Muscle layer of colon (tissue), 2 donors: ENCODE measurements around the gene IGF1R.

ENCODE experiments used
- H3K27ac ChIP-seq: one replicate; pipeline ENCODE4 v1.7.0; 2013; ENCODE audit warnings: low read depth, mild to moderate bottlenecking, low read length, moderate library complexity
- H3K27me3 ChIP-seq, 2 donors: one replicate each; pipeline ENCODE4 v1.7.0; 2013; ENCODE audit warnings: low read length in 2 of 2, mild to moderate bottlenecking in 2 of 2; ENCODE audit not compliant: insufficient read depth in 2 of 2, control insufficient read depth in 1 of 2
- H3K36me3 ChIP-seq: one replicate; pipeline ENCODE4 v1.7.0; 2013; ENCODE audit warnings: mild to moderate bottlenecking, low read length; ENCODE audit not compliant: insufficient read depth
- H3K4me1 ChIP-seq: one replicate; pipeline ENCODE4 v1.7.0; 2013; ENCODE audit warnings: mild to moderate bottlenecking, low read length; ENCODE audit not compliant: insufficient read depth
- H3K4me3 ChIP-seq, 2 donors: one replicate each; pipeline ENCODE4 v1.7.0; 2013; ENCODE audit warnings: low read length in 2 of 2, low read depth in 1 of 2, mild to moderate bottlenecking in 1 of 2, moderate library complexity in 1 of 2
- H3K9ac ChIP-seq: one replicate; pipeline ENCODE4 v1.7.0; 2013; ENCODE audit warnings: low read length
- H3K9me3 ChIP-seq: one replicate; pipeline ENCODE4 v1.7.0; 2013; ENCODE audit warnings: mild to moderate bottlenecking, low read length
- donor health status: abdominal sarcoma.
- donor health status: Adenocarcinoma of cecum.

IGF1R gene

GRCh38 chr15:98807262-98807661 lies 158.9 kb downstream of the IGF1R start:
- Histone ChIP-seq H3K9me3 (no peaks in the 10 kb centered on the region), H3K36me3 (no peaks in the 10 kb centered on the region), H3K27ac (no peak overlapping the region), H3K27me3 (no peaks in the 10 kb centered on the region), H3K9ac (no peak overlapping the region), H3K4me3 (no peak overlapping the region), H3K4me1 (peaks cover 37% of the 10 kb centered on the region)

- Histone ChIP-seq H3K4me3 (no peak overlapping the region), H3K4me1 (peaks cover 35% of the 10 kb centered on the region), H3K9ac (no peak overlapping the region), H3K27me3 (no peaks in the 10 kb centered on the region), H3K36me3 (no peaks in the 10 kb centered on the region), H3K9me3 (no peaks in the 10 kb centered on the region), H3K27ac (no peak overlapping the region)
Measured at GRCh38 chr15:98809273-98809672, 160.9 kb downstream of the IGF1R start.

- H3K9ac ChIP-seq, result no peak overlapping the region
- no peaks in the 10 kb centered on the region for H3K27me3 ChIP-seq
- no peaks in the 10 kb centered on the region for H3K36me3 ChIP-seq
- H3K4me3 ChIP-seq, result no peak overlapping the region
- H3K9me3 ChIP-seq, result no peaks in the 10 kb centered on the region
- H3K4me1 ChIP-seq, result peaks cover 12% of the 10 kb centered on the region
- H3K27ac ChIP-seq, result no peak overlapping the region
Measured at GRCh38 chr15:98812716-98813446, 164.5 kb downstream of the IGF1R start.

GRCh38 chr15:98813951-98814350 lies 165.6 kb downstream of the IGF1R start:
- Histone ChIP-seq H3K4me3 (no peak overlapping the region), H3K27ac (no peak overlapping the region), H3K4me1 (peaks cover 10% of the 10 kb centered on the region), H3K9ac (no peak overlapping the region), H3K36me3 (no peaks in the 10 kb centered on the region), H3K27me3 (no peaks in the 10 kb centered on the region), H3K9me3 (no peaks in the 10 kb centered on the region)

- Histone ChIP-seq H3K27ac (no peak overlapping the region), H3K27me3 (no peaks in the 10 kb centered on the region), H3K4me3 (no peak overlapping the region), H3K9me3 (no peaks in the 10 kb centered on the region), H3K9ac (no peak overlapping the region), H3K4me1 (no peaks in the 10 kb centered on the region), H3K36me3 (no peaks in the 10 kb centered on the region)
Measured at GRCh38 chr15:98815207-98815606, 166.9 kb downstream of the IGF1R start.

GRCh38 chr15:98817745-98818144 lies 169.4 kb downstream of the IGF1R start:
- H3K4me1 ChIP-seq, result peaks cover 1% of the 10 kb centered on the region
- no peak overlapping the region for H3K9ac ChIP-seq
- H3K27ac ChIP-seq, result no peak overlapping the region
- no peak overlapping the region for H3K4me3 ChIP-seq
- H3K9me3 ChIP-seq, result no peaks in the 10 kb centered on the region
- H3K27me3 ChIP-seq, result no peaks in the 10 kb centered on the region
- no peaks in the 10 kb centered on the region for H3K36me3 ChIP-seq

GRCh38 chr15:98823012-98823458 lies 174.7 kb downstream of the IGF1R start:
- H3K27ac ChIP-seq, result no peak overlapping the region
- H3K9ac ChIP-seq, result no peak overlapping the region
- no peak overlapping the region for H3K4me3 ChIP-seq
- H3K9me3 ChIP-seq, result no peaks in the 10 kb centered on the region
- H3K4me1 ChIP-seq, result peaks cover 17% of the 10 kb centered on the region
- H3K27me3 ChIP-seq, result no peaks in the 10 kb centered on the region
- H3K36me3 ChIP-seq, result no peaks in the 10 kb centered on the region

GRCh38 chr15:98823616-98824015 lies 175.3 kb downstream of the IGF1R start:
- Histone ChIP-seq H3K27ac (no peak overlapping the region), H3K36me3 (no peaks in the 10 kb centered on the region), H3K4me3 (no peak overlapping the region), H3K27me3 (no peaks in the 10 kb centered on the region), H3K9ac (no peak overlapping the region), H3K9me3 (no peaks in the 10 kb centered on the region), H3K4me1 (peaks cover 17% of the 10 kb centered on the region)

- no peak overlapping the region for H3K4me3 ChIP-seq
- H3K9me3 ChIP-seq, result no peaks in the 10 kb centered on the region
- H3K27me3 ChIP-seq, result no peaks in the 10 kb centered on the region
- no peaks in the 10 kb centered on the region for H3K36me3 ChIP-seq
- peaks cover 17% of the 10 kb centered on the region for H3K4me1 ChIP-seq
- no peak overlapping the region for H3K27ac ChIP-seq
- H3K9ac ChIP-seq, result no peak overlapping the region
Measured at GRCh38 chr15:98824595-98824994, 176.3 kb downstream of the IGF1R start.

GRCh38 chr15:98826658-98827057 lies 178.3 kb downstream of the IGF1R start:
- H3K9me3 ChIP-seq, result no peaks in the 10 kb centered on the region
- H3K4me1 ChIP-seq, result peaks cover 17% of the 10 kb centered on the region
- no peaks in the 10 kb centered on the region for H3K27me3 ChIP-seq
- no peak overlapping the region for H3K27ac ChIP-seq
- H3K36me3 ChIP-seq, result no peaks in the 10 kb centered on the region
- no peak overlapping the region for H3K9ac ChIP-seq
- H3K4me3 ChIP-seq, result no peak overlapping the region

GRCh38 chr15:98827217-98827616 lies 178.9 kb downstream of the IGF1R start:
- H3K9me3 ChIP-seq, result no peaks in the 10 kb centered on the region
- H3K27me3 ChIP-seq, result no peaks in the 10 kb centered on the region
- no peak overlapping the region for H3K27ac ChIP-seq
- H3K9ac ChIP-seq, result no peak overlapping the region
- H3K4me1 ChIP-seq, result peaks cover 17% of the 10 kb centered on the region
- no peaks in the 10 kb centered on the region for H3K36me3 ChIP-seq
- H3K4me3 ChIP-seq, result no peak overlapping the region

- Histone ChIP-seq H3K9me3 (no peaks in the 10 kb centered on the region), H3K4me1 (no peaks in the 10 kb centered on the region), H3K4me3 (no peak overlapping the region), H3K27ac (no peak overlapping the region), H3K27me3 (no peaks in the 10 kb centered on the region), H3K9ac (no peak overlapping the region), H3K36me3 (no peaks in the 10 kb centered on the region)
Measured at GRCh38 chr15:98830034-98830634, 181.8 kb downstream of the IGF1R start.
